Body of pancreas (tissue), 4 donors: ENCODE measurements around the gene ZDHHC1.
A peak's percentile ranks its signal among the peaks of the same experiment; 100 is the strongest.

Source experiments
- POLR2A ChIP-seq, 3 donors: fragments of 450-650 bp; IDR thresholded peaks; one replicate each; pipeline ENCODE4 v1.6.1; 2016; ENCODE audit warnings: antibody characterized with exemption in 3 of 3, mild to moderate bottlenecking in 2 of 3
- TF ChIP-seq, protein P1 (sequence below), 7 experiments: fragments of 450-650 bp in 4 of 7; fragments of 200-600 bp in 3 of 7; sonication (generic) in 3 of 7; IDR thresholded peaks; one replicate each; pipeline ENCODE4 v1.5.1; 2016 to 2019; ENCODE audit warnings: antibody characterized with exemption in 7 of 7

DNA sequence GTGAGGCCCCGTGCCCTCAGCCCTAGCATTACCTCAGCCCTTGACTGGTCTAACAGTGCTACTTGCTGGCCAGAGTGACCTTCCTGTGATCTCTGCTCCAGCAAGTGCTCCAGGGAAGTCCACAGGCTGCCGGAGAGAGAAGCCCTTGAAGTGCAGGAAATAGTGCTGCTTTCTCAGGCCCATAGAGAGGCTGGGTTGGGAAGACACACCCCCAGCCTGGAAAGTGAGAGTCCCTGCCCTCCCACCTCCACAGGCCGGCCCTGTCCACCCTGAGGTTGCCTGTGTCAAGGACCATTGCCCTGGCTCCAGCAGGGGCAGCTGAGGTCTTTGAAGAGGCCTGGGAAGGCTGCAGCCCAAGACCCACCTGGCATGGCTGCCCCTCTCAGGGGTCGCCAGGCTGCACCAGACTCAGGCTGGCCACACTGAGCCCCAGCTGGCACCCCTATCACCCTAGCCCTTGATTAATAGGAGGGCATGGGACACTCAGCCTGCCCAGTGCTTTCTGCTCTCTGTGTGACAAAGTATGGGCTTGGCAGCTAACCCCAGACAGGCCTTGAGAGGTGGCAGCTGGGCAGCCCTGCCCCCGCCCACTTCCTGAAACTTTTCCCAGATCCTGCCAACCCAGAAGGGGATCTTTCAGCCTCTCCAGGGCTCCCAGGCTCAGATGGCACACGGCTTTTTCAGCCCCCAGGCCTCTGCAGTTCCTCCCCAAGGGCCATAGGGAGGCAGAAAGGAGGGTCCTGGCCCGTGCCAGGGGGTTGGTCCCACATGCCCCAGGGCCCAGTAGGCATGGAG lies 43.0 kb upstream of the ZDHHC1 start:
- TF ChIP-seq, protein P1, sequence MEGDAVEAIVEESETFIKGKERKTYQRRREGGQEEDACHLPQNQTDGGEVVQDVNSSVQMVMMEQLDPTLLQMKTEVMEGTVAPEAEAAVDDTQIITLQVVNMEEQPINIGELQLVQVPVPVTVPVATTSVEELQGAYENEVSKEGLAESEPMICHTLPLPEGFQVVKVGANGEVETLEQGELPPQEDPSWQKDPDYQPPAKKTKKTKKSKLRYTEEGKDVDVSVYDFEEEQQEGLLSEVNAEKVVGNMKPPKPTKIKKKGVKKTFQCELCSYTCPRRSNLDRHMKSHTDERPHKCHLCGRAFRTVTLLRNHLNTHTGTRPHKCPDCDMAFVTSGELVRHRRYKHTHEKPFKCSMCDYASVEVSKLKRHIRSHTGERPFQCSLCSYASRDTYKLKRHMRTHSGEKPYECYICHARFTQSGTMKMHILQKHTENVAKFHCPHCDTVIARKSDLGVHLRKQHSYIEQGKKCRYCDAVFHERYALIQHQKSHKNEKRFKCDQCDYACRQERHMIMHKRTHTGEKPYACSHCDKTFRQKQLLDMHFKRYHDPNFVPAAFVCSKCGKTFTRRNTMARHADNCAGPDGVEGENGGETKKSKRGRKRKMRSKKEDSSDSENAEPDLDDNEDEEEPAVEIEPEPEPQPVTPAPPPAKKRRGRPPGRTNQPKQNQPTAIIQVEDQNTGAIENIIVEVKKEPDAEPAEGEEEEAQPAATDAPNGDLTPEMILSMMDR (IDR thresholded peaks at IDR 0.05) = no peak
- peak in 2 of 3 donors; percentile 37 to 53 for TF ChIP-seq POLR2A (IDR thresholded peaks at IDR 0.05)
